HEK293 (cell line): ENCODE measurements around the gene CCDC57.

Source experiments
- BCL11A ChIP-seq: fragments of 450-650 bp; formaldehyde crosslinking; IDR thresholded peaks from 2 replicates; pipeline ENCODE4 v1.5.1; 2016; ENCODE audit warnings: low read depth, missing biosample characterization, missing genetic modification characterization
- ELK4 ChIP-seq: IDR thresholded peaks from 2 replicates; pipeline ENCODE4 v1.6.1; 2011; ENCODE audit warnings: mild to moderate bottlenecking, low read depth, low read length, borderline replicate concordance
- GLI2 ChIP-seq: fragments of 450-650 bp; formaldehyde crosslinking; IDR thresholded peaks from 2 replicates; pipeline ENCODE4; 2017; ENCODE audit warnings: missing biosample characterization, missing genetic modification characterization, low read depth, borderline replicate concordance
- GLIS2 ChIP-seq: fragments of 450-650 bp; formaldehyde crosslinking; IDR thresholded peaks from 2 replicates; pipeline ENCODE4 v1.5.1; 2016; ENCODE audit warnings: missing biosample characterization, missing genetic modification characterization
- PATZ1 ChIP-seq: fragments of 450-650 bp; formaldehyde crosslinking; IDR thresholded peaks from 2 replicates; pipeline ENCODE4 v1.5.1; 2016; ENCODE audit warnings: missing biosample characterization, missing genetic modification characterization
- ZBTB26 ChIP-seq: fragments of 450-650 bp; formaldehyde crosslinking; optimal IDR thresholded peaks from 2 replicates; pipeline ENCODE3; 2016; ENCODE audit warnings: missing biosample characterization, mild to moderate bottlenecking, missing genetic modification characterization
- ZNF239 ChIP-seq: fragments of 450-650 bp; formaldehyde crosslinking; IDR thresholded peaks from 2 replicates; pipeline ENCODE4 v1.5.1; 2016; ENCODE audit warnings: missing biosample characterization, missing genetic modification characterization
- ZNF24 ChIP-seq: fragments of 450-650 bp; formaldehyde crosslinking; IDR thresholded peaks from 2 replicates; pipeline ENCODE4 v1.5.1; 2016; ENCODE audit warnings: missing biosample characterization, missing genetic modification characterization
- ZNF292 ChIP-seq: fragments of 450-650 bp; formaldehyde crosslinking; IDR thresholded peaks from 2 replicates; pipeline ENCODE4 v1.5.1; 2016; ENCODE audit warnings: low read depth, missing biosample characterization, missing genetic modification characterization, borderline replicate concordance
- ZNF335 ChIP-seq: fragments of 450-650 bp; formaldehyde crosslinking; conservative IDR thresholded peaks from 2 replicates; pipeline ENCODE4 v1.5.1; 2016; ENCODE audit warnings: missing biosample characterization, missing genetic modification characterization
- ZNF514 ChIP-seq: fragments of 450-650 bp; formaldehyde crosslinking; IDR thresholded peaks from 2 replicates; pipeline ENCODE4 v1.5.1; 2016; ENCODE audit warnings: missing biosample characterization, missing genetic modification characterization
- ZNF571 ChIP-seq: fragments of 450-650 bp; formaldehyde crosslinking; IDR thresholded peaks from 2 replicates; pipeline ENCODE4 v1.5.0; 2017; ENCODE audit warnings: missing biosample characterization, missing genetic modification characterization
- ZNF596 ChIP-seq: fragments of 450-650 bp; IDR thresholded peaks from 2 replicates; pipeline ENCODE4 v1.5.0; 2018; ENCODE audit warnings: missing biosample characterization, mild to moderate bottlenecking, missing genetic modification characterization, moderate library complexity
- ZNF660 ChIP-seq: fragments of 450-650 bp; IDR thresholded peaks from 2 replicates; pipeline ENCODE4 v1.5.1; 2018; ENCODE audit warnings: missing biosample characterization, mild to moderate bottlenecking, missing genetic modification characterization
- ZSCAN18 ChIP-seq: fragments of 450-650 bp; formaldehyde crosslinking; IDR thresholded peaks from 2 replicates; pipeline ENCODE4 v1.5.1; 2016; ENCODE audit warnings: missing biosample characterization, missing genetic modification characterization
- TF ChIP-seq, protein P1 (sequence below): fragments of 450-650 bp; formaldehyde crosslinking; conservative IDR thresholded peaks from 2 replicates; pipeline ENCODE4 v1.5.1; 2016; ENCODE audit warnings: low read depth, missing biosample characterization, missing genetic modification characterization
- TF ChIP-seq, protein P2 (sequence below): fragments of 450-650 bp; formaldehyde crosslinking; IDR thresholded peaks from 2 replicates; pipeline ENCODE4 v1.5.1; 2016; ENCODE audit warnings: missing biosample characterization, missing genetic modification characterization

CCDC57 gene

DNA sequence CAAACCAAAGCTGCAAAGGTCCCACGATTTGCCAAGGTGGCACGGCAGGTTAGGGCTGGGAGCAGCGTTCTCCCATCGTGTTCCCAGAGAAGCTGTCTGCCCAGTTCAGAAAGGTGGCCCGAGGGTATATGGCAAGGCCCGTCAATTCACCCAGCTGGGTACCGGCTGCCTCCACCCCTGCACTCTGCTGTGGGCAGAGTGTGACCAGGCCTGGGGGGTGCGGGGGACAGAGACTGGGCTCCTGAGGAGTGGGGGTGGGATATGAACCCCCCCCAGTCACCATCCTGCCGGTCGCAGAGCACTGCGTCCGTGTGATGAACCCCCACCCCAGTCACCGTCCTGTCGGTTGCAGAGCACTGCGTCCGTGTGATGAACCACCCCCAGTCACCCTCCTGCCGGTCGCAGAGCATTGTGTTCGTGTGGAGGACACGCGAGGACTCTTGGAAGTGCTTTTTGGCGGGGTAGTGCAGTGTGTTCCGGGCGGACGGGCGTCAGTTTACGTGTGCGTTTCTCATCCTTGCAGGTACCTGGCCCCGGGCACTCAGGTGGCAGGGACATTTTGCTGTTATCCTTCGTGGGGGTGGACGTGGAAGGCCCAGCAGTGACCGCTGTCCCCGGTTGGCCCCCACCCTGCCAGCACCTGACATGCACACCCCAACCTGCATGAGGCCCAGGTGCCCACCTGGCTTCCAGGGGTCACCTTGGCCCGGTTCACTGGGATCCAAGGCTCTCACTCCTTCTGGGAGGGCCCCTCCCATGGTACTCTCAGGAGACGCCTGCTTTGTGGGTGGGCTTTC lies 111.9 kb downstream of the CCDC57 start (continued):
- TF ChIP-seq, protein P1, sequence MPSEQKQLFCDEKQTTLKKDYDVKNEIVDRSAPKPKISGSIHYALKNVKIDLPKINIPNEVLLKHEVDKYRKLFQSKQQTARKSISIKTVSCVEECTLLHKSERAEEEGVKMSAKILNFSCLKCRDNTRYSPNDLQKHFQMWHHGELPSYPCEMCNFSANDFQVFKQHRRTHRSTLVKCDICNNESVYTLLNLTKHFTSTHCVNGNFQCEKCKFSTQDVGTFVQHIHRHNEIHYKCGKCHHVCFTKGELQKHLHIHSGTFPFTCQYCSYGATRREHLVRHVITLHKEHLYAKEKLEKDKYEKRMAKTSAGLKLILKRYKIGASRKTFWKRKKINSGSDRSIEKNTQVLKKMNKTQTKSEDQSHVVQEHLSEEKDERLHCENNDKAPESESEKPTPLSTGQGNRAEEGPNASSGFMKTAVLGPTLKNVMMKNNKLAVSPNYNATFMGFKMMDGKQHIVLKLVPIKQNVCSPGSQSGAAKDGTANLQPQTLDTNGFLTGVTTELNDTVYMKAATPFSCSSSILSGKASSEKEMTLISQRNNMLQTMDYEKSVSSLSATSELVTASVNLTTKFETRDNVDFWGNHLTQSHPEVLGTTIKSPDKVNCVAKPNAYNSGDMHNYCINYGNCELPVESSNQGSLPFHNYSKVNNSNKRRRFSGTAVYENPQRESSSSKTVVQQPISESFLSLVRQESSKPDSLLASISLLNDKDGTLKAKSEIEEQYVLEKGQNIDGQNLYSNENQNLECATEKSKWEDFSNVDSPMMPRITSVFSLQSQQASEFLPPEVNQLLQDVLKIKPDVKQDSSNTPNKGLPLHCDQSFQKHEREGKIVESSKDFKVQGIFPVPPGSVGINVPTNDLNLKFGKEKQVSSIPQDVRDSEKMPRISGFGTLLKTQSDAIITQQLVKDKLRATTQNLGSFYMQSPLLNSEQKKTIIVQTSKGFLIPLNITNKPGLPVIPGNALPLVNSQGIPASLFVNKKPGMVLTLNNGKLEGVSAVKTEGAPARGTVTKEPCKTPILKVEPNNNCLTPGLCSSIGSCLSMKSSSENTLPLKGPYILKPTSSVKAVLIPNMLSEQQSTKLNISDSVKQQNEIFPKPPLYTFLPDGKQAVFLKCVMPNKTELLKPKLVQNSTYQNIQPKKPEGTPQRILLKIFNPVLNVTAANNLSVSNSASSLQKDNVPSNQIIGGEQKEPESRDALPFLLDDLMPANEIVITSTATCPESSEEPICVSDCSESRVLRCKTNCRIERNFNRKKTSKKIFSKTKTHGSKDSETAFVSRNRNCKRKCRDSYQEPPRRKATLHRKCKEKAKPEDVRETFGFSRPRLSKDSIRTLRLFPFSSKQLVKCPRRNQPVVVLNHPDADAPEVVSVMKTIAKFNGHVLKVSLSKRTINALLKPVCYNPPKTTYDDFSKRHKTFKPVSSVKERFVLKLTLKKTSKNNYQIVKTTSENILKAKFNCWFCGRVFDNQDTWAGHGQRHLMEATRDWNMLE (tag by site-specific recombination) = no peak
- TF ChIP-seq ZNF335 (tag by site-specific recombination) (no peak), ZNF292 (tag by site-specific recombination) (no peak), ZNF596 (tag by site-specific recombination) (no peak), ZBTB26 (tag by site-specific recombination) (no peak), ZSCAN18 (no peak), PATZ1 (peak; percentile 44; the same call in 1 of the 2 replicates), ELK4 (no peak), ZNF24 (tag by site-specific recombination) (no peak), ZNF571 (tag by site-specific recombination) (no peak), ZNF514 (no peak), GLIS2 (0 out of 2 replicates have a peak, but pooled peaks have one; percentile 65), BCL11A (tag by site-specific recombination) (no peak), GLI2 (tag by site-specific recombination) (no peak), ZNF239 (tag by site-specific recombination) (no peak), ZNF660 (no peak)
- TF ChIP-seq, protein P2, sequence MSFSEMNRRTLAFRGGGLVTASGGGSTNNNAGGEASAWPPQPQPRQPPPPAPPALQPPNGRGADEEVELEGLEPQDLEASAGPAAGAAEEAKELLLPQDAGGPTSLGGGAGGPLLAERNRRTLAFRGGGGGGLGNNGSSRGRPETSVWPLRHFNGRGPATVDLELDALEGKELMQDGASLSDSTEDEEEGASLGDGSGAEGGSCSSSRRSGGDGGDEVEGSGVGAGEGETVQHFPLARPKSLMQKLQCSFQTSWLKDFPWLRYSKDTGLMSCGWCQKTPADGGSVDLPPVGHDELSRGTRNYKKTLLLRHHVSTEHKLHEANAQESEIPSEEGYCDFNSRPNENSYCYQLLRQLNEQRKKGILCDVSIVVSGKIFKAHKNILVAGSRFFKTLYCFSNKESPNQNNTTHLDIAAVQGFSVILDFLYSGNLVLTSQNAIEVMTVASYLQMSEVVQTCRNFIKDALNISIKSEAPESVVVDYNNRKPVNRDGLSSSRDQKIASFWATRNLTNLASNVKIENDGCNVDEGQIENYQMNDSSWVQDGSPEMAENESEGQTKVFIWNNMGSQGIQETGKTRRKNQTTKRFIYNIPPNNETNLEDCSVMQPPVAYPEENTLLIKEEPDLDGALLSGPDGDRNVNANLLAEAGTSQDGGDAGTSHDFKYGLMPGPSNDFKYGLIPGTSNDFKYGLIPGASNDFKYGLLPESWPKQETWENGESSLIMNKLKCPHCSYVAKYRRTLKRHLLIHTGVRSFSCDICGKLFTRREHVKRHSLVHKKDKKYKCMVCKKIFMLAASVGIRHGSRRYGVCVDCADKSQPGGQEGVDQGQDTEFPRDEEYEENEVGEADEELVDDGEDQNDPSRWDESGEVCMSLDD = no peak; the same call in 1 of the 2 replicates
